PC-3 (cell line): ENCODE data around the gene LCLAT1. TPM values are rescaled to one million over a fixed set of nuclear protein-coding genes. Genes with fewer than 3 reads are reported as not detected.

Experiments used
- ATAC-seq: fragments of 200-7000 bp; cut with Tn5 transposase; 2 replicates; pipeline ENCODE4 v1.9.1; 2020; ENCODE audit warnings: mild to moderate bottlenecking, moderate library complexity
- BruUV-seq: library from RNA; stranded (reverse); fragments of 400-500 nt; replicated peaks from 2 replicates; lab custom pipeline; 2021; lab: Mats Ljungman, UMichigan
- CTCF ChIA-PET: fragments of 300-600 bp; sonication (Branson Sonifier 250); formaldehyde crosslinking; loops from one replicate; lab custom pipeline; 2022; ENCODE audit warnings: antibody characterized with exemption; lab: Charles Lee
- POLR2A ChIA-PET: fragments of 300-600 bp; sonication (Branson Sonifier 250); formaldehyde crosslinking; loops from one replicate; lab custom pipeline; 2022; ENCODE audit warnings: antibody characterized with exemption; ENCODE audit not compliant: unreplicated experiment; lab: Charles Lee
- DNase-seq: peaks from one replicate; pipeline ENCODE4 v3.0.0-alpha.2; 2015
- H2AFZ ChIP-seq: fragments of 300-600 bp; sonication (generic); 2 replicates; pipeline ENCODE4 v1.6.0; 2016; ENCODE audit warnings: antibody characterized with exemption, low read length
- H3F3A ChIP-seq: fragments of 300-600 bp; sonication (generic); one replicate; pipeline ENCODE4 v1.6.0; 2017; ENCODE audit warnings: antibody characterized with exemption, low read length, control low read depth, mild to moderate bottlenecking; ENCODE audit not compliant: unreplicated experiment
- H3K27ac ChIP-seq: fragments of 300-600 bp; sonication (generic); 2 replicates; pipeline ENCODE4 v1.5.1; 2016; ENCODE audit warnings: mild to moderate bottlenecking, low read length
- H3K27me3 ChIP-seq: fragments of 300-600 bp; sonication (generic); 2 replicates; pipeline ENCODE4 v1.6.1; 2016; ENCODE audit warnings: low read length, mixed read lengths
- H3K36me3 ChIP-seq: fragments of 300-600 bp; sonication (generic); 2 replicates; pipeline ENCODE4 v1.6.1; 2016; ENCODE audit warnings: low read depth, mixed run types, low read length, mixed read lengths
- H3K4me1 ChIP-seq: fragments of 300-600 bp; sonication (generic); 2 replicates; pipeline ENCODE4 v1.5.1; 2016; ENCODE audit warnings: low read length; ENCODE audit not compliant: insufficient read depth
- H3K4me2 ChIP-seq: fragments of 300-600 bp; sonication (generic); 2 replicates; pipeline ENCODE4 v1.6.0; 2016; ENCODE audit warnings: low read length
- H3K4me3 ChIP-seq: fragments of 300-600 bp; sonication (generic); 2 replicates; pipeline ENCODE4 v1.5.1; 2016; ENCODE audit warnings: mild to moderate bottlenecking, low read length, mixed read lengths
- H3K79me2 ChIP-seq: fragments of 300-600 bp; sonication (generic); 2 replicates; pipeline ENCODE4 v1.6.1; 2017; ENCODE audit warnings: low read length, mixed read lengths
- H3K9ac ChIP-seq: fragments of 300-600 bp; sonication (generic); 2 replicates; pipeline ENCODE4 v1.6.0; 2016; ENCODE audit warnings: mild to moderate bottlenecking, low read length
- H3K9me2 ChIP-seq: fragments of 300-600 bp; sonication (generic); replicated peaks from 2 replicates; pipeline ENCODE4 v1.6.1; 2016; ENCODE audit warnings: mixed run types, low read length, mixed read lengths
- H3K9me3 ChIP-seq: fragments of 300-600 bp; sonication (generic); 2 replicates; pipeline ENCODE4 v1.6.1; 2016; ENCODE audit warnings: low read length, mixed read lengths
- H4K20me1 ChIP-seq: fragments of 300-600 bp; sonication (generic); 2 replicates; pipeline ENCODE4 v1.6.1; 2016; ENCODE audit warnings: low read length, mixed read lengths
- EZH2 ChIP-seq: fragments of 300-600 bp; sonication (generic); IDR thresholded peaks from one replicate; pipeline ENCODE4 v1.6.1; 2017; ENCODE audit warnings: antibody characterized with exemption, mild to moderate bottlenecking, low read length; ENCODE audit not compliant: unreplicated experiment
- EZH2phosphoT487 ChIP-seq: fragments of 300-600 bp; sonication (generic); IDR thresholded peaks from 2 replicates; pipeline ENCODE4 v1.6.1; 2018; ENCODE audit warnings: mild to moderate bottlenecking, antibody characterized with exemption, low read length, borderline replicate concordance
- intact Hi-C: fragments of 100-400 bp; cut with micrococcal nuclease; formaldehyde crosslinking; loops from 2 replicates; pipeline ENCODE4 v1.9.0; 2023
- total RNA-seq: library from RNA; depleted of rRNA; stranded (reverse); fragments of >200 nt; gene quantifications from 2 replicates; pipeline ENCODE4 v1.2.3, GENCODE V29; 2014
- TF ChIP-seq, protein P1 (sequence below): fragments of 300-600 bp; sonication (generic); conservative IDR thresholded peaks from 2 replicates; pipeline ENCODE4 v1.5.1; 2017; ENCODE audit warnings: antibody characterized with exemption, low read depth, mild to moderate bottlenecking, low read length

LCLAT1 gene
- total RNA-seq, 1 experiment from 2014 or later, result 22.0 TPM

DNA sequence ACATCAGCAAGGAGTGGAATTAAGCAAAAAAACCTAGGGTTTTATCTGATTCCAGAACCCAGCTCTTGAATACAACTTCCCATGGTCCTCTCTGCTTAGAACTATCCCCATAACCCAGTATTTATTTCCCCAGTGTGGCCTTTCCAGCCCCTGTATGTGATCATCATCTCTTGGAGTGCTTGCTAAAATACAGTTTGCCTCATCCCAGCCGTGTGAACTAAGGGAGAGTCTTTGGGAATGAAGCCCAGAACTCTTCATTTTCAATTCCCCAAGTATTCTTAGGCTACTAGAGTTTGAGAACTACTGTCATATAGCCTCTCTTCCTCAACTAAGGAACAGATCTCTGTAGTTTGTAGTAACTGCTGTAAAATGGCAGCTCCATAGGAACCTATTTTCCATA is 173.1 kb downstream of the LCLAT1 start:
- Histone ChIP-seq H3K4me1 (no peaks in the 10 kb centered on the region), H3K79me2 (no peaks in the 10 kb centered on the region), H3K27ac (no peak overlapping the region), H2AFZ (no peak overlapping the region), H3K4me2 (no peak overlapping the region), H3K27me3 (no peaks in the 10 kb centered on the region), H3K9me3 (0 out of 2 replicates have a peak, but pooled peaks cover 5% of the 10 kb centered on the region), H3F3A (no peaks in the 10 kb centered on the region), H3K9ac (no peak overlapping the region), H3K9me2 (no peaks in the 10 kb centered on the region), H3K4me3 (no peak overlapping the region), H4K20me1 (no peaks in the 10 kb centered on the region), H3K36me3 (peaks cover 6% of the 10 kb centered on the region; the same call in 1 of the 2 replicates)
- ATAC-seq (no peak), DNase-seq (no peak)
- intact Hi-C loops, result no loop called here
- CTCF ChIA-PET, result interaction anchor here (0.9 kb wide), 1 partner anchor 455 kb away, joined by 3 read pairs; no protein-coding TSS in a partner anchor
- TF ChIP-seq, protein P1, sequence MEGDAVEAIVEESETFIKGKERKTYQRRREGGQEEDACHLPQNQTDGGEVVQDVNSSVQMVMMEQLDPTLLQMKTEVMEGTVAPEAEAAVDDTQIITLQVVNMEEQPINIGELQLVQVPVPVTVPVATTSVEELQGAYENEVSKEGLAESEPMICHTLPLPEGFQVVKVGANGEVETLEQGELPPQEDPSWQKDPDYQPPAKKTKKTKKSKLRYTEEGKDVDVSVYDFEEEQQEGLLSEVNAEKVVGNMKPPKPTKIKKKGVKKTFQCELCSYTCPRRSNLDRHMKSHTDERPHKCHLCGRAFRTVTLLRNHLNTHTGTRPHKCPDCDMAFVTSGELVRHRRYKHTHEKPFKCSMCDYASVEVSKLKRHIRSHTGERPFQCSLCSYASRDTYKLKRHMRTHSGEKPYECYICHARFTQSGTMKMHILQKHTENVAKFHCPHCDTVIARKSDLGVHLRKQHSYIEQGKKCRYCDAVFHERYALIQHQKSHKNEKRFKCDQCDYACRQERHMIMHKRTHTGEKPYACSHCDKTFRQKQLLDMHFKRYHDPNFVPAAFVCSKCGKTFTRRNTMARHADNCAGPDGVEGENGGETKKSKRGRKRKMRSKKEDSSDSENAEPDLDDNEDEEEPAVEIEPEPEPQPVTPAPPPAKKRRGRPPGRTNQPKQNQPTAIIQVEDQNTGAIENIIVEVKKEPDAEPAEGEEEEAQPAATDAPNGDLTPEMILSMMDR, result no peak
- TF ChIP-seq EZH2phosphoT487 (no peak), EZH2 (no peak)
- BruUV-seq, result no TSS peak
- POLR2A ChIA-PET, result no interaction called here

DNA sequence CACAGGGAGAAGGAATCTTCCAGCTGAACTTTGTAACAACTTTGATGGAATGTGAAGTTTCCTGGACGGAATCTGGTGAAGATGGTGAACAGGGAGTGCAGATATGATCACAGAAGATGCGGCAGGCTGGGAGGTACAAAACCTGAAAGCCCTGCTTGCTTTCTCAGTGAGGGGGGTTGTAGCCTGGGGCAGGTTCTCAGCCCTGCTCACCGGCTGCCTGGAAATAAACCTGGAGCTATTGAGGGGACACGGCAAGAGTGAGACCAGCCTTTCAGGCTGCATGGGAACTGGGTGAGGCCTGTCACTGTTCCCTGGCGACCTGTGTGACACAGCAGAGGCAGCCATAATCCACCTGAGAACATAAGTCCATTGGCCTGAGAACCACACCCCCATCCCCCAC is 174.8 kb downstream of the LCLAT1 start:
- POLR2A ChIA-PET, result no interaction called here
- Histone ChIP-seq H3K27ac (no peak overlapping the region), H3K9me3 (0 out of 2 replicates have a peak, but pooled peaks cover 5% of the 10 kb centered on the region), H3K4me3 (no peak overlapping the region), H3K36me3 (peaks cover 6% of the 10 kb centered on the region; the same call in 1 of the 2 replicates), H2AFZ (no peak overlapping the region), H3K9me2 (no peaks in the 10 kb centered on the region), H3K79me2 (no peaks in the 10 kb centered on the region), H3K27me3 (no peaks in the 10 kb centered on the region), H3K4me2 (no peak overlapping the region), H3K4me1 (no peaks in the 10 kb centered on the region), H3F3A (no peaks in the 10 kb centered on the region), H3K9ac (no peak overlapping the region), H4K20me1 (no peaks in the 10 kb centered on the region)
- TF ChIP-seq EZH2, result no peak
- no peak for TF ChIP-seq EZH2phosphoT487
- TF ChIP-seq, protein P1, result no peak
- ATAC-seq, result no peak
- CTCF ChIA-PET, result no interaction called here
- DNase-seq, result no peak
- intact Hi-C loops, result no loop called here
- no TSS peak for BruUV-seq

DNA sequence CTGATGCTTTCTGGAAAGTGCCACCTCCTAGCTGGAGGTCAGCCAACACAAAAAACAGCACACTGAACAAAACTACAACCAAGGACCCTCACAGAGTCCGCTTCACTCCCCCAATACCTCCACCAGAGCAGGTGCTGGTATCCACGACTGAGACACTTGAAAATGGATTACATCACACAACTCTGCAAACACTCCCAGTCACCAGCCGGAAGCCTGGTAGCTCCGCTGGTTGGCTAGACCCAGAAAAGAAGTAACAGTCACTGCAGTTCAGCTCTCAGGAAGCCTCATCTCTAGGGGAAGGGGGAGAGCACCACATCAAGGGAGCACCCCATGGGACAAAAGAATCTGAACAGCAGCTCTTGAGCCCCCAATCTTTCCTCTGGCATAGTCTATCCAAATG is 175.4 kb downstream of the LCLAT1 start:
- H2AFZ ChIP-seq, result no peak overlapping the region
- H3K4me2 ChIP-seq, result no peak overlapping the region
- peaks cover 6% of the 10 kb centered on the region; the same call in 1 of the 2 replicates for H3K36me3 ChIP-seq
- H3K27ac ChIP-seq, result no peak overlapping the region
- no TSS peak for BruUV-seq
- H4K20me1 ChIP-seq, result no peaks in the 10 kb centered on the region
- TF ChIP-seq EZH2 (no peak), EZH2phosphoT487 (no peak)
- TF ChIP-seq, protein P1, result no peak
- no peaks in the 10 kb centered on the region for H3K79me2 ChIP-seq
- POLR2A ChIA-PET, result no interaction called here
- CTCF ChIA-PET, result no interaction called here
- no peak overlapping the region for H3K9ac ChIP-seq
- intact Hi-C loops, result no loop called here
- H3K9me3 ChIP-seq, result no peaks in the 10 kb centered on the region
- no peaks in the 10 kb centered on the region for H3K4me1 ChIP-seq
- no peaks in the 10 kb centered on the region for H3K9me2 ChIP-seq
- H3K4me3 ChIP-seq, result no peak overlapping the region
- no peaks in the 10 kb centered on the region for H3K27me3 ChIP-seq
- ATAC-seq (no peak), DNase-seq (no peak)
- no peaks in the 10 kb centered on the region for H3F3A ChIP-seq
